Measurements from ENCODE around the gene MYLK. TPM values are rescaled to one million over a fixed set of nuclear protein-coding genes. Genes with fewer than 3 reads are reported as not detected.

The MYLK gene
- total RNA-seq, 4 donors from 2014 or later = 10.7 to 320 (median 42.0) TPM

GRCh38 chr3:123576122-123576521, 308.0 kb downstream of the MYLK start:
- Histone ChIP-seq H3K27me3 (no peaks in the 10 kb centered on the region), H3K36me3 (peaks cover 0 to 84% (median 0%) of the 10 kb centered on the region in 3 donors), H3K4me3 (no peak overlapping the region), H3K4me1 (no peaks in the 10 kb centered on the region), H3K27ac (no peak overlapping the region), H3K9me3 (no peaks in the 10 kb centered on the region)
- no peak for TF ChIP-seq POLR2A (IDR thresholded peaks at IDR 0.05)
- TF ChIP-seq, protein P1, sequence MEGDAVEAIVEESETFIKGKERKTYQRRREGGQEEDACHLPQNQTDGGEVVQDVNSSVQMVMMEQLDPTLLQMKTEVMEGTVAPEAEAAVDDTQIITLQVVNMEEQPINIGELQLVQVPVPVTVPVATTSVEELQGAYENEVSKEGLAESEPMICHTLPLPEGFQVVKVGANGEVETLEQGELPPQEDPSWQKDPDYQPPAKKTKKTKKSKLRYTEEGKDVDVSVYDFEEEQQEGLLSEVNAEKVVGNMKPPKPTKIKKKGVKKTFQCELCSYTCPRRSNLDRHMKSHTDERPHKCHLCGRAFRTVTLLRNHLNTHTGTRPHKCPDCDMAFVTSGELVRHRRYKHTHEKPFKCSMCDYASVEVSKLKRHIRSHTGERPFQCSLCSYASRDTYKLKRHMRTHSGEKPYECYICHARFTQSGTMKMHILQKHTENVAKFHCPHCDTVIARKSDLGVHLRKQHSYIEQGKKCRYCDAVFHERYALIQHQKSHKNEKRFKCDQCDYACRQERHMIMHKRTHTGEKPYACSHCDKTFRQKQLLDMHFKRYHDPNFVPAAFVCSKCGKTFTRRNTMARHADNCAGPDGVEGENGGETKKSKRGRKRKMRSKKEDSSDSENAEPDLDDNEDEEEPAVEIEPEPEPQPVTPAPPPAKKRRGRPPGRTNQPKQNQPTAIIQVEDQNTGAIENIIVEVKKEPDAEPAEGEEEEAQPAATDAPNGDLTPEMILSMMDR (IDR thresholded peaks at IDR 0.05) = no peak
- DNase-seq = no peak
- 79 to 82% methylated on average over 3 of the region's 3 CpGs for WGBS, 2 donors
- intact Hi-C loops (cut with DNase I) = no loop called here

DNA sequence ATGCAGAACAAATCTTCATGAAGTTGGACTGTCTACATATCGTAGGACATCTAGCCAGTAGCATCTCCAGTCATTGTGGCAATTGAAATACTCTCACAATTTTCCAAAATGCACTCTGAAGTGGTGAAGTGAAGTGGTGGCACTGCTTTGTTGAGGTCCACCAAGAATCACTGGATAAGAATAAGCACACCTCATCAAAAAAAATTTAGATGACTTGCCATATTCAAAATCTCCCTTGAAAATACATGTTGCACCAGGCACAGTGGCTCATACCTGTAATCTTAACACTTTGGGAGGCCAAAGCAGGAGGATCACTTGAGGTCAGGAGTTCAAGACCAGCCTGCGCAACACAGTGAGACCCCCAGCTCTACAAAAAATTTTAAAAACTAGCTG, 312.2 kb downstream of the MYLK start:
- Histone ChIP-seq H3K27me3 (no peaks in the 10 kb centered on the region), H3K27ac (no peak overlapping the region), H3K9me3 (no peaks in the 10 kb centered on the region), H3K4me3 (no peak overlapping the region), H3K4me1 (peaks cover 0 to 3% (median 0%) of the 10 kb centered on the region in 3 donors), H3K36me3 (peaks cover 0 to 47% (median 0%) of the 10 kb centered on the region in 3 donors)
- intact Hi-C loops (cut with DNase I) = no loop called here
- TF ChIP-seq POLR2A (IDR thresholded peaks at IDR 0.05) = no peak
- TF ChIP-seq, protein P1 (IDR thresholded peaks at IDR 0.05) = no peak
- no peak for DNase-seq
- WGBS, 2 donors = 69 to 92% methylated on average over 2 of the region's 2 CpGs

GRCh38 chr3:123571264-123571972, 312.7 kb downstream of the MYLK start:
- H3K4me1 ChIP-seq = peaks cover 0 to 3% (median 0%) of the 10 kb centered on the region in 3 donors
- H3K27ac ChIP-seq = no peak overlapping the region
- TF ChIP-seq, protein P1 (IDR thresholded peaks at IDR 0.05) = no peak
- no peak for TF ChIP-seq POLR2A (IDR thresholded peaks at IDR 0.05)
- WGBS, 2 donors = 67 to 79% methylated on average over 4 of the region's 4 CpGs
- no peaks in the 10 kb centered on the region for H3K9me3 ChIP-seq
- no peak overlapping the region for H3K4me3 ChIP-seq
- no peaks in the 10 kb centered on the region for H3K27me3 ChIP-seq
- intact Hi-C loops (cut with DNase I) = no loop called here
- H3K36me3 ChIP-seq = peaks cover 0 to 47% (median 0%) of the 10 kb centered on the region in 3 donors
- DNase-seq = no peak

GRCh38 chr3:123568875-123569274, 315.3 kb downstream of the MYLK start:
- TF ChIP-seq, protein P1 (IDR thresholded peaks at IDR 0.05) = no peak
- TF ChIP-seq POLR2A (IDR thresholded peaks at IDR 0.05) = no peak
- Histone ChIP-seq H3K27ac (no peak overlapping the region), H3K36me3 (peaks cover 0 to 55% (median 0%) of the 10 kb centered on the region in 3 donors), H3K4me3 (no peak overlapping the region), H3K27me3 (no peaks in the 10 kb centered on the region), H3K9me3 (no peaks in the 10 kb centered on the region), H3K4me1 (peaks cover 0 to 3% (median 0%) of the 10 kb centered on the region in 3 donors)
- no peak for DNase-seq
- intact Hi-C loops (cut with DNase I) = no loop called here

GRCh38 chr3:123568034-123568433, 316.1 kb downstream of the MYLK start:
- Histone ChIP-seq H3K27me3 (no peaks in the 10 kb centered on the region), H3K4me3 (no peak overlapping the region), H3K9me3 (no peaks in the 10 kb centered on the region), H3K27ac (no peak overlapping the region), H3K36me3 (peaks cover 0 to 57% (median 0%) of the 10 kb centered on the region in 3 donors), H3K4me1 (peaks cover 0 to 3% (median 0%) of the 10 kb centered on the region in 3 donors)
- no peak for DNase-seq
- no peak for TF ChIP-seq POLR2A (IDR thresholded peaks at IDR 0.05)
- TF ChIP-seq, protein P1 (IDR thresholded peaks at IDR 0.05) = no peak
- intact Hi-C loops (cut with DNase I) = no loop called here
- WGBS, 2 donors = 90% methylated on average over 7 of the region's 7 CpGs
